ENCODE results near the gene OR6B1. TPM values are rescaled to one million over a fixed set of nuclear protein-coding genes. Genes with fewer than 3 reads are reported as not detected.

The OR6B1 gene
- total RNA-seq, 1 donor from 2014 or later, result not detected

- no peak for TF ChIP-seq CTCF (IDR thresholded peaks at IDR 0.05; ENCODE audit: unreplicated experiment)
- Mint-ChIP-seq H3K4me3 (ENCODE audit: unreplicated experiment) (no peak overlapping the region), H3K27me3 (ENCODE audit: unreplicated experiment) (no peaks in the 10 kb centered on the region), H3K9me3 (ENCODE audit: unreplicated experiment) (no peaks in the 10 kb centered on the region), H3K27ac (ENCODE audit: unreplicated experiment) (no peak overlapping the region), H3K4me1 (ENCODE audit: unreplicated experiment) (no peaks in the 10 kb centered on the region), H3K36me3 (ENCODE audit: low read depth, unreplicated experiment) (no peaks in the 10 kb centered on the region)
- DNase-seq (ENCODE audit: low spot score), result no peak
Observed at GRCh38 chr7:144057954-144058353, 57.8 kb downstream of the OR6B1 start.

Other genes with a start within 250 kb of the OR6B1 start
- not detected for gene CTAGE6, start 242.6 kb upstream of the OR6B1 start, total RNA-seq (ENCODE audit: unreplicated experiment)
- 79.7 TPM for gene TCAF1, start 98.1 kb upstream of the OR6B1 start, total RNA-seq (ENCODE audit: unreplicated experiment)
- not detected for gene OR2F2, start 65.1 kb upstream of the OR6B1 start, total RNA-seq (ENCODE audit: unreplicated experiment)
- gene OR2F1, start 45.5 kb upstream of the OR6B1 start, total RNA-seq (ENCODE audit: unreplicated experiment), result not detected
- not detected for gene OR2A5, start 48.6 kb downstream of the OR6B1 start, total RNA-seq (ENCODE audit: unreplicated experiment)
- gene OR2A25, start 69.5 kb downstream of the OR6B1 start, total RNA-seq (ENCODE audit: unreplicated experiment), result not detected
- not detected for gene OR2A12, start 86.0 kb downstream of the OR6B1 start, total RNA-seq (ENCODE audit: unreplicated experiment)
- not detected for gene OR2A2, start 109.3 kb downstream of the OR6B1 start, total RNA-seq (ENCODE audit: unreplicated experiment)
- not detected for gene OR2A14, start 122.9 kb downstream of the OR6B1 start, total RNA-seq (ENCODE audit: unreplicated experiment)
- gene CTAGE4, start 183.1 kb downstream of the OR6B1 start, total RNA-seq (ENCODE audit: unreplicated experiment), result 3.3 TPM
- 6.1 TPM for gene ARHGEF35, start 195.5 kb downstream of the OR6B1 start, total RNA-seq (ENCODE audit: unreplicated experiment)
- 0.08 TPM for gene OR2A42, start 239.3 kb downstream of the OR6B1 start, total RNA-seq (ENCODE audit: unreplicated experiment)

All from endothelial cell (in vitro differentiated cells).